Adrenal gland (tissue), 5 donors: ENCODE measurements around the gene MACF1.

Source experiments
- POLR2A ChIP-seq, 2 donors: fragments of 450-650 bp; IDR thresholded peaks; one replicate each; pipeline ENCODE4 v1.6.1; 2017; ENCODE audit warnings: antibody characterized with exemption in 2 of 2, mild to moderate bottlenecking in 2 of 2, moderate library complexity in 1 of 2
- TF ChIP-seq, protein P1 (sequence below), 6 experiments: fragments of 450-650 bp in 4 of 6; fragments of 200-600 bp in 2 of 6; sonication (generic) in 1 of 6; IDR thresholded peaks; 1 replicate in 5 of 6; 2 replicates in 1 of 6; pipeline versions ENCODE4 v1.5.1 to v1.8.0; 2016 to 2021; ENCODE audit warnings: antibody characterized with exemption in 6 of 6, mild to moderate bottlenecking in 2 of 6, moderate library complexity in 1 of 6
- donor health status: DM: no; HTN: no; CAD: no.

DNA sequence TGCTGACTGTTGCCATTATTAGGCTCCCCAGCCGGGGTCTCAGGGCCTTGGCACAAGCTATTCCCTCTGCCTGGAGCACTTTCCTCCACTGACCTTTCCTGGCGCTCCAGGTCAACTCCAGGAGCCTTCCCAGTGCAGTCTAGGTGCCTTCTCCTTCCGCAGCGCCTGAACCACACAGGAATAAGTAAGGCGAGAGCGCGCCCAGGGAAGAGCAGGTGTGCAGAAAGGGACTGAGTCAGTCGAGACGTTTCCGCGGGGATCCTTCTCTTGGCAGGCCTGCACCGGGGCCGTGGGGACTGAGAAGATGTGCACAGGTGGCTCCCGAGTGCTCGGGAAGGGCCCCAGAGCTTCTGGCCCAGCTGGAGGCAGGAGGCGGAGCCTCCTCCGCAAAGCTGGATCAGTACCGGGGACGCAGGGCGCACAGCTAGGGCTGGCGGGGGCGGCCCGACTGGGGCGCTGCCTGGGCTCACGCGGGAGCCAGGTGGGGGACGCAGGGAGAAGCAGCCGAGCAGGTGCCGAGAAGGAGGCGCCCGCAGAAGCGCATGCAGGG is 286.2 kb downstream of the MACF1 start:
- TF ChIP-seq, protein P1, sequence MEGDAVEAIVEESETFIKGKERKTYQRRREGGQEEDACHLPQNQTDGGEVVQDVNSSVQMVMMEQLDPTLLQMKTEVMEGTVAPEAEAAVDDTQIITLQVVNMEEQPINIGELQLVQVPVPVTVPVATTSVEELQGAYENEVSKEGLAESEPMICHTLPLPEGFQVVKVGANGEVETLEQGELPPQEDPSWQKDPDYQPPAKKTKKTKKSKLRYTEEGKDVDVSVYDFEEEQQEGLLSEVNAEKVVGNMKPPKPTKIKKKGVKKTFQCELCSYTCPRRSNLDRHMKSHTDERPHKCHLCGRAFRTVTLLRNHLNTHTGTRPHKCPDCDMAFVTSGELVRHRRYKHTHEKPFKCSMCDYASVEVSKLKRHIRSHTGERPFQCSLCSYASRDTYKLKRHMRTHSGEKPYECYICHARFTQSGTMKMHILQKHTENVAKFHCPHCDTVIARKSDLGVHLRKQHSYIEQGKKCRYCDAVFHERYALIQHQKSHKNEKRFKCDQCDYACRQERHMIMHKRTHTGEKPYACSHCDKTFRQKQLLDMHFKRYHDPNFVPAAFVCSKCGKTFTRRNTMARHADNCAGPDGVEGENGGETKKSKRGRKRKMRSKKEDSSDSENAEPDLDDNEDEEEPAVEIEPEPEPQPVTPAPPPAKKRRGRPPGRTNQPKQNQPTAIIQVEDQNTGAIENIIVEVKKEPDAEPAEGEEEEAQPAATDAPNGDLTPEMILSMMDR (IDR thresholded peaks at IDR 0.05), result no peak
- no peak for TF ChIP-seq POLR2A (IDR thresholded peaks at IDR 0.05)
